Measurements from ENCODE around the gene HTR3C. TPM values are rescaled to one million over a fixed set of nuclear protein-coding genes. Genes with fewer than 3 reads are reported as not detected.
"Not testable (repeated sequence)": the region's sequence is repeated elsewhere in the genome, so short reads cannot be mapped to it uniquely, and the experiment has no call there.

Gene HTR3C, protein sequence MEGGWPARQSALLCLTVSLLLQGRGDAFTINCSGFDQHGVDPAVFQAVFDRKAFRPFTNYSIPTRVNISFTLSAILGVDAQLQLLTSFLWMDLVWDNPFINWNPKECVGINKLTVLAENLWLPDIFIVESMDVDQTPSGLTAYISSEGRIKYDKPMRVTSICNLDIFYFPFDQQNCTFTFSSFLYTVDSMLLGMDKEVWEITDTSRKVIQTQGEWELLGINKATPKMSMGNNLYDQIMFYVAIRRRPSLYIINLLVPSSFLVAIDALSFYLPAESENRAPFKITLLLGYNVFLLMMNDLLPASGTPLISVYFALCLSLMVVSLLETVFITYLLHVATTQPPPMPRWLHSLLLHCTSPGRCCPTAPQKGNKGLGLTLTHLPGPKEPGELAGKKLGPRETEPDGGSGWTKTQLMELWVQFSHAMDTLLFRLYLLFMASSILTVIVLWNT
- total RNA-seq: not detected
- long read RNA-seq: 0 reads

DNA sequence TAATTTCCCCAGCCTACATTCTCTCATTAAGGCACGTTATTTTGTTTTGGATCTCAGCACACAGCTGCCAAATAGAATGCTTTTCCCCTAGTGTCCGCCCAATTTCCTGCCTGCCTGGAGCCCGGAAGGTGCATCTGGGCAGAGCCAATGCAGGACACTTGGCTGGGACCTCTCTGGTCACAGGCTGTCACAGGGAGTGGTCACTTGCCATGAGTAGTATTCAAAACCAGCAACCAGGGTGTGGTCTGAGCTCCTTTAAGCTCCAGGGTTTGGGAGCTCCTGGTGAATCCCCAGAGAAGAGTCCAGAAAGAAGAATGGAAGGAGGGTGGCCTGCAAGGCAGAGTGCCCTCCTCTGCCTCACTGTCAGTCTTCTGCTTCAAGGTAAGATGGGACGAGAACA lies at the start of gene HTR3C:
HTR3C (plus strand) TSS at position 281 of the 400 bp plus-strand sequence; CDS start at position 315, 34 bp downstream.
- intact Hi-C loops (cut with micrococcal nuclease): no loop called here
- no peak within 1 kb of the TSS for H3K27ac ChIP-seq (replicated peaks)
- no peaks in the 10 kb centered on the region for H3K9me3 ChIP-seq (replicated peaks)
- H3K27me3 ChIP-seq (ENCODE audit: low read depth): peaks cover 18% of the 10 kb centered on the region
- TF ChIP-seq CTCF (IDR thresholded peaks at IDR 0.05; ENCODE audit: borderline replicate concordance): no peak
- no peak for DNase-seq
- H3K36me3 ChIP-seq: no peaks in the 10 kb centered on the region
- no peak within 1 kb of the TSS for H3K4me3 ChIP-seq
- no peaks in the 10 kb centered on the region for H3K4me1 ChIP-seq

GRCh38 chr3:184003187-184003967 lies 49.5 kb upstream of the HTR3C start:
- Histone ChIP-seq H3K36me3 (peaks cover 7% of the 10 kb centered on the region), H3K9me3 (replicated peaks) (no peaks in the 10 kb centered on the region), H3K4me1 (peaks cover 80% of the 10 kb centered on the region), H3K27me3 (ENCODE audit: low read depth) (no peaks in the 10 kb centered on the region), H3K4me3 (no peak overlapping the region), H3K27ac (replicated peaks) (peak overlapping the region; percentile 69)
- no peak for DNase-seq
- TF ChIP-seq CTCF (IDR thresholded peaks at IDR 0.05; ENCODE audit: borderline replicate concordance): no peak
- intact Hi-C loops (cut with micrococcal nuclease): no loop called here

GRCh38 chr3:184004476-184004875 lies 48.4 kb upstream of the HTR3C start:
- peaks cover 73% of the 10 kb centered on the region for H3K4me1 ChIP-seq
- H3K9me3 ChIP-seq (replicated peaks): no peaks in the 10 kb centered on the region
- H3K27ac ChIP-seq (replicated peaks): peak overlapping the region; percentile 69
- H3K36me3 ChIP-seq: peaks cover 18% of the 10 kb centered on the region
- H3K27me3 ChIP-seq (ENCODE audit: low read depth): no peaks in the 10 kb centered on the region
- intact Hi-C loops (cut with micrococcal nuclease): no loop called here
- TF ChIP-seq CTCF (IDR thresholded peaks at IDR 0.05; ENCODE audit: borderline replicate concordance): no peak
- no peak for DNase-seq
- H3K4me3 ChIP-seq: no peak overlapping the region

- Histone ChIP-seq H3K27ac (replicated peaks) (peak overlapping the region; percentile 69), H3K9me3 (replicated peaks) (no peaks in the 10 kb centered on the region), H3K4me1 (peaks cover 72% of the 10 kb centered on the region), H3K4me3 (peak overlapping the region; percentile 43), H3K36me3 (peaks cover 29% of the 10 kb centered on the region), H3K27me3 (ENCODE audit: low read depth) (no peaks in the 10 kb centered on the region)
- peak; percentile 55 for DNase-seq
- TF ChIP-seq CTCF (IDR thresholded peaks at IDR 0.05; ENCODE audit: borderline replicate concordance): no peak
- intact Hi-C loops (cut with micrococcal nuclease): no loop called here
These were observed 46.8 kb upstream of the HTR3C start for GRCh38 chr3:184005941-184006507.

DNA sequence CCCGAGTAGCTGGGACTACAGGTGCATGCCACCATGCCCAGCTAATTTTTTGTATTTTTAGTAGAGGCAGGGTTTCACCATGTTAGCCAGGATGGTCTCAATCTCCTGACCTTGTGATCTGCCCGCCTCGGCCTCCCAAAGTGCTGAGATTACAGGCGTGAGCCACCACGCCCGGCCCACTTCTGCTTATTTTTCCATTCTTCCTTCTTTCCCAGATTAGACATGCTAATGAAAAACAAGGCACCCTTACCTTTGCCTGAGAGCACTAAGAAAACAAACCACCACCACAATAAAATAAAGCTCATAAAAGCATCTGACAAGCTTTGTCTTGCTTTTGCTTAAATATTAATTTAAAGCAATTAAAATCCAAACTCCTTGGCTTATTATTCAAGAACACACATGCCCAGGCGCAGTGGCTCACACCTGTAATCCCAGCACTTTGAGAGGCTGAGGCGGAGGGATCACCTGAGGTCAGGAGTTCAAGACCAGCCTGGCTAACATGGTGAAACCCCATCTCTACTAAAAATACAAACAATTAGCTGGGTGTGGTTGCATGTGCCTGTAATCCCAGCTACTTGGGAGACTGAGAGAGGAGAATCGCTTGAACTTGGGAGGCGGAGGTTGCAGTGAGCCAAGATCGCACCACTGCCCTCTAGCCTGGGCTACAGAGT lies 45.6 kb upstream of the HTR3C start:
- Histone ChIP-seq H3K27ac (replicated peaks) (peak overlapping the region; percentile 69), H3K4me1 (peaks cover 62% of the 10 kb centered on the region), H3K36me3 (peaks cover 40% of the 10 kb centered on the region)
- H3K27me3 ChIP-seq (ENCODE audit: low read depth); DNase-seq; H3K4me3 ChIP-seq; intact Hi-C loops (cut with micrococcal nuclease); H3K9me3 ChIP-seq (replicated peaks): not testable (repeated sequence)

Data from left ventricle myocardium inferior (tissue), 1 donor.